Gastroesophageal sphincter (tissue), 4 donors: ENCODE measurements around the gene GPR84. TPM values are rescaled to one million over a fixed set of nuclear protein-coding genes. Genes with fewer than 3 reads are reported as not detected.

ENCODE experiments used
- ATAC-seq: fragments of 150-250 bp; one replicate; pipeline ENCODE4 v1.9.1; 2016; ENCODE audit warnings: mild to moderate bottlenecking, moderate library complexity
- H3K27ac ChIP-seq, 4 donors: fragments of 200-600 bp; sonication (generic) in 3 of 4; 1 replicate in 3 of 4; 2 replicates in 1 of 4; pipeline ENCODE4 v1.5.1; 2016 to 2019
- H3K27me3 ChIP-seq: fragments of 200-600 bp; sonication (generic); one replicate; pipeline ENCODE4 v1.5.1; 2019
- H3K36me3 ChIP-seq, 2 donors: fragments of 200-600 bp; sonication (generic); one replicate each; pipeline ENCODE4 v1.5.1; 2019; ENCODE audit warnings: control low read depth in 1 of 2
- H3K4me1 ChIP-seq, 3 donors: fragments of 200-600 bp; sonication (generic); 1 replicate in 2 of 3; 2 replicates in 1 of 3; pipeline ENCODE4 v1.5.1; 2016 to 2019; ENCODE audit warnings: control low read depth in 2 of 3
- H3K4me3 ChIP-seq, 2 donors: fragments of 200-600 bp; sonication (generic); one replicate each; pipeline ENCODE4 v1.5.1; 2019; ENCODE audit warnings: mild to moderate bottlenecking in 1 of 2, moderate library complexity in 1 of 2
- H3K9me3 ChIP-seq, 3 donors: fragments of 200-600 bp; sonication (generic); one replicate each; pipeline ENCODE4 v1.5.1; 2017 to 2019; ENCODE audit warnings: control low read depth in 2 of 3
- EP300 ChIP-seq: sonication (generic); formaldehyde crosslinking; IDR thresholded peaks from one replicate; pipeline ENCODE4 v1.6.1; 2017; ENCODE audit warnings: antibody characterized with exemption, mild to moderate bottlenecking
- POLR2A ChIP-seq, 2 donors: fragments of 450-650 bp; IDR thresholded peaks; one replicate each; pipeline ENCODE4 v1.6.1; 2017; ENCODE audit warnings: antibody characterized with exemption in 2 of 2, mild to moderate bottlenecking in 2 of 2, moderate library complexity in 1 of 2
- POLR2AphosphoS5 ChIP-seq: sonication (generic); formaldehyde crosslinking; IDR thresholded peaks from one replicate; pipeline ENCODE4 v1.6.1; 2017; ENCODE audit warnings: antibody characterized with exemption
- WGBS, 2 donors: methylation state at CpG; one replicate each; pipeline ENCODE4 v1.1.5; 2018; ENCODE audit warnings: low coverage in 1 of 2; 5-methylcytosine and 5-hydroxymethylcytosine counted together
- total RNA-seq, 4 donors: library from RNA; depleted of rRNA; stranded (reverse); fragments of >200 nt; gene quantifications; one replicate each; pipeline ENCODE4 v1.1.0, GENCODE V29; 2016
- TF ChIP-seq, protein P1 (sequence below), 4 experiments: fragments of 200-600 bp in 2 of 4; fragments of 450-650 bp in 2 of 4; sonication (generic) in 1 of 4; IDR thresholded peaks; one replicate each; pipeline ENCODE4 v1.5.1; 2017 to 2019; ENCODE audit warnings: antibody characterized with exemption in 4 of 4, mild to moderate bottlenecking in 2 of 4, moderate library complexity in 2 of 4

The GPR84 gene
- total RNA-seq, 4 donors from 2014 or later: 0.54 TPM; not detected in 3

DNA sequence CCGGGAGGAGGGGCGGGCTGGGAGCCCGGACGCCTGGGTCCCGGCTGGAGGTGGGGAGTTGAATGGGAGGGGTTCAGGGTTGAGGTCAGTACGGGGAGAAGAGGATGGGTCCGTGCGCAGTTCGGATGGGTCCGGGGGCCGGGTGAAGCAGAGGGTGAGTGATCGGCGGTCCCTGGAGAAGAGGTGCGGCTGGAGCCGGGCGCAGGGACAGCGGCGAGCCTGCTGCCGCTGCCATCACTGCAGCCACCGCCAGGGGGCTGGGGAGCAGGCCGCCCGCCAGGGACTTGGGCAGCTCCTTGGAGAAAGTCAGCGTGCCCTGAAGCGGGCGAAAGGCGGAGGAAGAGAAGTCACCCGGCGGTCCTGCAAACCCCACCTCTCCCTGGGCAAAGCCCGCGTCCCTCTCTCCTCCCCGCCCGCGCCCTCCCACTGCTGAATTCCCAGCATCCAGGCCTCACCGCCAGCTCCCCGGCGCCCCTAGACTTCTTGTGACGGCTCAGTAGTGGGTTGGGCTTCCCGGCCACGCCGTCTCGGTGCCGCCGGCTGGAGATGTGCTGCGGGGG is 6.0 kb upstream of the GPR84 start:
- H3K36me3 ChIP-seq: no peaks in the 10 kb centered on the region
- no peak for TF ChIP-seq EP300
- no peak for TF ChIP-seq POLR2A (IDR thresholded peaks at IDR 0.05)
- TF ChIP-seq POLR2AphosphoS5: peak; percentile 43
- TF ChIP-seq, protein P1, sequence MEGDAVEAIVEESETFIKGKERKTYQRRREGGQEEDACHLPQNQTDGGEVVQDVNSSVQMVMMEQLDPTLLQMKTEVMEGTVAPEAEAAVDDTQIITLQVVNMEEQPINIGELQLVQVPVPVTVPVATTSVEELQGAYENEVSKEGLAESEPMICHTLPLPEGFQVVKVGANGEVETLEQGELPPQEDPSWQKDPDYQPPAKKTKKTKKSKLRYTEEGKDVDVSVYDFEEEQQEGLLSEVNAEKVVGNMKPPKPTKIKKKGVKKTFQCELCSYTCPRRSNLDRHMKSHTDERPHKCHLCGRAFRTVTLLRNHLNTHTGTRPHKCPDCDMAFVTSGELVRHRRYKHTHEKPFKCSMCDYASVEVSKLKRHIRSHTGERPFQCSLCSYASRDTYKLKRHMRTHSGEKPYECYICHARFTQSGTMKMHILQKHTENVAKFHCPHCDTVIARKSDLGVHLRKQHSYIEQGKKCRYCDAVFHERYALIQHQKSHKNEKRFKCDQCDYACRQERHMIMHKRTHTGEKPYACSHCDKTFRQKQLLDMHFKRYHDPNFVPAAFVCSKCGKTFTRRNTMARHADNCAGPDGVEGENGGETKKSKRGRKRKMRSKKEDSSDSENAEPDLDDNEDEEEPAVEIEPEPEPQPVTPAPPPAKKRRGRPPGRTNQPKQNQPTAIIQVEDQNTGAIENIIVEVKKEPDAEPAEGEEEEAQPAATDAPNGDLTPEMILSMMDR (IDR thresholded peaks at IDR 0.05): peak; percentile 92 to 98 (median 98)
- peak; percentile 80 for ATAC-seq
- WGBS, 2 donors: 0 to 2% methylated on average over 7 to 19 of the region's 44 CpGs
- H3K27ac ChIP-seq: peak overlapping the region in 3 of 4 donors; percentile 72 to 84 (median 76)
- peak overlapping the region; percentile 3 to 51 for H3K4me3 ChIP-seq
- no peaks in the 10 kb centered on the region for H3K9me3 ChIP-seq
- H3K4me1 ChIP-seq: peaks cover 0 to 65% (median 46%) of the 10 kb centered on the region in 3 donors
- no peaks in the 10 kb centered on the region for H3K27me3 ChIP-seq

DNA sequence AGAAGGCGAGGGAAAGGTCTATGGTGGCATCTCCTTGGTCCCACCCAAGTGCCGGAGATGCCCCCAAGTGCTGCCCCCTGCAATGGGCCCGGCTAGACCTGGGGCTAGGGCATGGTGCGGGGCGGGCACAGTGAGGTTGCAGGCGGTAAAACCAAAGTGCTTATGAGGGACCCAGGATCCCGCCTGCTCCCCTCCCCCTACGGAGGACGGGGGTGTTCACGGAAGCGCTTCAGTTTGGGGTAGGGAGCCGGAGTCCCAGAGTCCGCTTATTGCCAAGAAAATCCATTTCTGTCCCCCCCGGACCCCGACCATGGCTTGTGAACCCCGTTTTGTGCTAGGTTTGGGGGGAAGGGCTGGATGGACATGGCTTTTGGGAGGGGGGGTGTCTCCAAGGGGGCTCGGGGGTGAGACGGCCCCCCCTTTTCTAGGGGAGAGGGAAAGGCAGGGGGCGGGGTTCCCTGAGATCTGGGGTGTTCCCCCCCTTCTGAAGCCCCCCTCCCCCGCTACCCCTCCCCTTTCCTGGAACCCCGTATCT is 5.4 kb upstream of the GPR84 start:
- H3K4me1 ChIP-seq: peaks cover 0 to 59% (median 40%) of the 10 kb centered on the region in 3 donors
- WGBS, 2 donors: 8 to 63% methylated on average over 5 of the region's 21 CpGs

GRCh38 chr12:54368709-54369596 is 4.7 kb upstream of the GPR84 start:
- WGBS, 2 donors: 4 to 15% methylated on average over 14 to 17 of the region's 40 CpGs
- no peaks in the 10 kb centered on the region for H3K9me3 ChIP-seq
- H3K4me3 ChIP-seq: peak overlapping the region in 1 of 2 donors; percentile 51
- no peak for TF ChIP-seq POLR2A (IDR thresholded peaks at IDR 0.05)
- TF ChIP-seq POLR2AphosphoS5: peak; percentile 42
- no peak for TF ChIP-seq EP300
- TF ChIP-seq, protein P1 (IDR thresholded peaks at IDR 0.05): peak; percentile 55 to 92 (median 86)
- no peaks in the 10 kb centered on the region for H3K27me3 ChIP-seq
- no peaks in the 10 kb centered on the region for H3K36me3 ChIP-seq
- peak overlapping the region in 3 of 4 donors; percentile 72 to 84 (median 76) for H3K27ac ChIP-seq
- peaks cover 0 to 52% (median 33%) of the 10 kb centered on the region in 3 donors for H3K4me1 ChIP-seq
- peak; percentile 64 for ATAC-seq

More for the DNA sequence above, 5.4 kb upstream of the GPR84 start:
- Histone ChIP-seq H3K36me3 (no peaks in the 10 kb centered on the region), H3K4me3 (peak overlapping the region; percentile 3 to 51), H3K27me3 (no peaks in the 10 kb centered on the region), H3K27ac (peak overlapping the region in 3 of 4 donors; percentile 72 to 84 (median 76)), H3K9me3 (no peaks in the 10 kb centered on the region)
- ATAC-seq: no peak
- TF ChIP-seq POLR2AphosphoS5 (no peak), POLR2A (IDR thresholded peaks at IDR 0.05) (no peak), EP300 (no peak)
- TF ChIP-seq, protein P1 (IDR thresholded peaks at IDR 0.05): no peak

DNA sequence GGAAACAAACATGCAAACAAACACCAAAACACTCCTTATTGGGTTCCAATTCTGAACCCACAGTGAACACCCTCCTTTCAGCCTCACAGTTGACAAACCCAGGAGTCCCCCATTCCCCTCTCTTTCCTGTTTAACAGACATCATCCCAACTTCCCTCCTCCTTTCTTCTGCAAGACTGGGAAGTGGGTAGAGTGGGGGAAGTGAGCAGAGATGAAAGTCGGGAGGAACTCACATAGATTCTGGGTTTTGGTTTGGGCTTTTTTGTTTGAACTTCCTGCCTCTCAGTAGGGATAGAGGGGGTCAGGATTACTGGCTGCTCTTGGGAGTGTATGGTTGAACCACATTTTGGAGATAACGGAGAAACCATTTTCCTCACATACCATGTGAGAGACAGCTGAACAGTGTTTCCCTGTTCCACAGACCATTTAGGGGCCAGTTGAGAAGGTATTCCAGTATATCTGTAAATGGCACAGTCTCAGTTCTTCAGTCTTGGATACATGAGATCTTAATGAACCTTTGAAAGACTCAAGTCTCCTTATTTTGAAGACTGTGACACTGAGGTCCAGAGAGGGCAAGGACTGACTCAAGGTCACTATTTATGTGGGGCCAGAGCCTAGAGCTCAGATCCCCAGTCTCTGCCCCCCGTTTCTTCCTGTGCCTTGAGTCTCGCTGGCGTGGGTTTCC is 3.9 kb upstream of the GPR84 start:
- peak overlapping the region in 1 of 2 donors; percentile 51 for H3K4me3 ChIP-seq
- ATAC-seq: no peak
- 16 to 20% methylated on average over 4 to 5 of the region's 5 CpGs for WGBS, 2 donors

DNA sequence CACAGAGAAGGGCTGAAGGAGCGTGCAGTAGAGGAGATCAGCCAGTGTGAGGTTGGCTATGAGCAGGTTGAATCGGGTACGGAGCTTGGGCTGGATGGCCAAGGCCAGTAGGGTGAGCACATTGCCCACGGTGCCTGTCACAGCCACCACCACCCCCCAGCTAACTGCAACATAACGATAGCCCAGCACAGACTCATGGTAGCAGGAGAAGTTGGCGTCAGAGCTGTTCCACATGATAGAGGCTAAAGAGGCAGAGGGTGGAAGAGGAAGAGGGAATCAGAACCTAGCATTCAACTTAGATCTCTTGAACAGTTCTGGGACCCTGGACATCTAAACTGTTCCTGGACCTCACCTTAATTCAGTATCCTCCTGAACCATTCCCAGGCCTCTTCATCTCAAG is 668 bp downstream of the GPR84 start:
- H3K36me3 ChIP-seq: no peaks in the 10 kb centered on the region
- 81% methylated on average over 6 of the region's 6 CpGs; no CpG with 5 or more reads in 1 of the 2 donors for WGBS, 2 donors
- TF ChIP-seq EP300 (no peak), POLR2AphosphoS5 (no peak), POLR2A (IDR thresholded peaks at IDR 0.05) (no peak)
- TF ChIP-seq, protein P1 (IDR thresholded peaks at IDR 0.05): no peak
- peaks cover 0 to 26% (median 5%) of the 10 kb centered on the region in 3 donors for H3K4me1 ChIP-seq
- H3K27ac ChIP-seq: no peak overlapping the region
- no peak for ATAC-seq
- no peak overlapping the region for H3K4me3 ChIP-seq
- H3K27me3 ChIP-seq: no peaks in the 10 kb centered on the region
- no peaks in the 10 kb centered on the region for H3K9me3 ChIP-seq

More for the DNA sequence above, 3.9 kb upstream of the GPR84 start:
- no peaks in the 10 kb centered on the region for H3K27me3 ChIP-seq
- no peaks in the 10 kb centered on the region for H3K9me3 ChIP-seq
- no peaks in the 10 kb centered on the region for H3K36me3 ChIP-seq
- no peak for TF ChIP-seq POLR2A (IDR thresholded peaks at IDR 0.05)
- peaks cover 0 to 46% (median 31%) of the 10 kb centered on the region in 3 donors for H3K4me1 ChIP-seq
- peak overlapping the region in 3 of 4 donors; percentile 42 to 84 (median 72) for H3K27ac ChIP-seq
